H1 (cell line): Measurements from ENCODE around the gene CD59. TPM values are rescaled to one million over a fixed set of nuclear protein-coding genes. Genes with fewer than 3 reads are reported as not detected.

Source experiments
- SRF ChIP-seq: IDR thresholded peaks from 2 replicates; pipeline ENCODE4 v1.6.1; 2011; ENCODE audit warnings: mild to moderate bottlenecking, low read depth, low read length, moderate library complexity
- TBP ChIP-seq: IDR thresholded peaks from 2 replicates; pipeline ENCODE4 v1.6.1; 2011; ENCODE audit warnings: low read depth, low read length, improper control_type of control experiment
- polyA plus RNA-seq, 7 experiments: library from polyadenylated mRNA; depleted of rRNA in 3 of 7; stranded (reverse) in 5 of 7; unstranded in 2 of 7; fragments of >200 nt in 5 of 7; fragments of 200-250 nt in 2 of 7; gene quantifications; 1 replicate in 5 of 7; 2 replicates in 1 of 7; 4 replicates in 1 of 7; pipeline versions ENCODE4 v1.2.1 to v1.2.3, GENCODE V29; 2011 to 2013; ENCODE audit warnings: missing spikeins in 2 of 7, mixed read lengths in 2 of 7
- total RNA-seq: library from RNA; stranded (reverse); fragmentation: NEBNext Ultra II Directional; extraction: Animal tissue kit (Norgen Biotek cat#: 25700); gene quantifications from 2 replicates; pipeline ENCODE4 v1.2.1, GENCODE V29; 2021
- TF ChIP-seq, protein P1 (sequence below): fragments of 300-600 bp; sonication (generic); IDR thresholded peaks from 2 replicates; pipeline ENCODE4 v1.7.1; 2012; ENCODE audit warnings: low read length, moderate library complexity, mild to moderate bottlenecking, inconsistent platforms; ENCODE audit not compliant: insufficient replicate concordance

Gene CD59
- total and polyA plus RNA-seq, 2 of the 8 experiments (the other 6 are each of a cell fraction or from before 2014, with no cell fraction given) = 63.1 to 90.3 TPM

DNA sequence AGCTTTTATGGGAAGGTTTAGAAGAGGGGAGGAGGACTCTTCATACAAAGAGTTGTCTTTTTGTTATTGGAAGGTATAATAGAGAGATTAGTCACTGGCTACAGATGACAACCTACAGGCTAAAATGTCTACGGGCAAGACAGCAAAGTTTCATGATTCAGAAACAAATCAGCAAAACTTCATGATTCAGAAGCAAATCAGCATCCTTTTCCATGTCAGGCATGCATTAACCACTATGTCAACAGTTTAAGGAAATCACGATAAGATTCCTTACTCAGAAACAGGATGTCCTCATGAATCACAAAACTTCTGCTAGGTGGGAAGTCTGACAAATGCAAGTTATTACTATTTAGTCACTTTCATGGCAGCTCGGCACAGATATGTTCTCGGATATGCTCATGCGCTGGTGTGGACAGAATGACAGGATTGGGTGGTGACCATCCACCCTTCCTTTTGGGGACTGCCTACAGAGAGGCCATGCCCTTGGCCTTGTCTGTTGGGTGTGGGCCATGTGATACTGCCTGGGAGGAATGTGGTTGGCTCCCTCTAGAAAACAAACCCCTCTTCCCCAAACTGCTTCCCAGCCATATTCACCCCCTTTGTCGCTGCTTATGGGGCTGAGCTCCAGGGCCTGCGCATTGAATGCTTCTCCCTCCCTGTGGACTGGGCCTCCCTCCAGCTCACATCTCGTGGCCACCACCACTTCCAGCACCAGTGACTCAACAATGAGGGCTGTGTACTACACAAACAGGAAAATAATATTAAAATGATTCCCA is 45.7 kb downstream of the CD59 start (continued):
- TF ChIP-seq SRF (no peak), TBP (no peak)
- TF ChIP-seq, protein P1, sequence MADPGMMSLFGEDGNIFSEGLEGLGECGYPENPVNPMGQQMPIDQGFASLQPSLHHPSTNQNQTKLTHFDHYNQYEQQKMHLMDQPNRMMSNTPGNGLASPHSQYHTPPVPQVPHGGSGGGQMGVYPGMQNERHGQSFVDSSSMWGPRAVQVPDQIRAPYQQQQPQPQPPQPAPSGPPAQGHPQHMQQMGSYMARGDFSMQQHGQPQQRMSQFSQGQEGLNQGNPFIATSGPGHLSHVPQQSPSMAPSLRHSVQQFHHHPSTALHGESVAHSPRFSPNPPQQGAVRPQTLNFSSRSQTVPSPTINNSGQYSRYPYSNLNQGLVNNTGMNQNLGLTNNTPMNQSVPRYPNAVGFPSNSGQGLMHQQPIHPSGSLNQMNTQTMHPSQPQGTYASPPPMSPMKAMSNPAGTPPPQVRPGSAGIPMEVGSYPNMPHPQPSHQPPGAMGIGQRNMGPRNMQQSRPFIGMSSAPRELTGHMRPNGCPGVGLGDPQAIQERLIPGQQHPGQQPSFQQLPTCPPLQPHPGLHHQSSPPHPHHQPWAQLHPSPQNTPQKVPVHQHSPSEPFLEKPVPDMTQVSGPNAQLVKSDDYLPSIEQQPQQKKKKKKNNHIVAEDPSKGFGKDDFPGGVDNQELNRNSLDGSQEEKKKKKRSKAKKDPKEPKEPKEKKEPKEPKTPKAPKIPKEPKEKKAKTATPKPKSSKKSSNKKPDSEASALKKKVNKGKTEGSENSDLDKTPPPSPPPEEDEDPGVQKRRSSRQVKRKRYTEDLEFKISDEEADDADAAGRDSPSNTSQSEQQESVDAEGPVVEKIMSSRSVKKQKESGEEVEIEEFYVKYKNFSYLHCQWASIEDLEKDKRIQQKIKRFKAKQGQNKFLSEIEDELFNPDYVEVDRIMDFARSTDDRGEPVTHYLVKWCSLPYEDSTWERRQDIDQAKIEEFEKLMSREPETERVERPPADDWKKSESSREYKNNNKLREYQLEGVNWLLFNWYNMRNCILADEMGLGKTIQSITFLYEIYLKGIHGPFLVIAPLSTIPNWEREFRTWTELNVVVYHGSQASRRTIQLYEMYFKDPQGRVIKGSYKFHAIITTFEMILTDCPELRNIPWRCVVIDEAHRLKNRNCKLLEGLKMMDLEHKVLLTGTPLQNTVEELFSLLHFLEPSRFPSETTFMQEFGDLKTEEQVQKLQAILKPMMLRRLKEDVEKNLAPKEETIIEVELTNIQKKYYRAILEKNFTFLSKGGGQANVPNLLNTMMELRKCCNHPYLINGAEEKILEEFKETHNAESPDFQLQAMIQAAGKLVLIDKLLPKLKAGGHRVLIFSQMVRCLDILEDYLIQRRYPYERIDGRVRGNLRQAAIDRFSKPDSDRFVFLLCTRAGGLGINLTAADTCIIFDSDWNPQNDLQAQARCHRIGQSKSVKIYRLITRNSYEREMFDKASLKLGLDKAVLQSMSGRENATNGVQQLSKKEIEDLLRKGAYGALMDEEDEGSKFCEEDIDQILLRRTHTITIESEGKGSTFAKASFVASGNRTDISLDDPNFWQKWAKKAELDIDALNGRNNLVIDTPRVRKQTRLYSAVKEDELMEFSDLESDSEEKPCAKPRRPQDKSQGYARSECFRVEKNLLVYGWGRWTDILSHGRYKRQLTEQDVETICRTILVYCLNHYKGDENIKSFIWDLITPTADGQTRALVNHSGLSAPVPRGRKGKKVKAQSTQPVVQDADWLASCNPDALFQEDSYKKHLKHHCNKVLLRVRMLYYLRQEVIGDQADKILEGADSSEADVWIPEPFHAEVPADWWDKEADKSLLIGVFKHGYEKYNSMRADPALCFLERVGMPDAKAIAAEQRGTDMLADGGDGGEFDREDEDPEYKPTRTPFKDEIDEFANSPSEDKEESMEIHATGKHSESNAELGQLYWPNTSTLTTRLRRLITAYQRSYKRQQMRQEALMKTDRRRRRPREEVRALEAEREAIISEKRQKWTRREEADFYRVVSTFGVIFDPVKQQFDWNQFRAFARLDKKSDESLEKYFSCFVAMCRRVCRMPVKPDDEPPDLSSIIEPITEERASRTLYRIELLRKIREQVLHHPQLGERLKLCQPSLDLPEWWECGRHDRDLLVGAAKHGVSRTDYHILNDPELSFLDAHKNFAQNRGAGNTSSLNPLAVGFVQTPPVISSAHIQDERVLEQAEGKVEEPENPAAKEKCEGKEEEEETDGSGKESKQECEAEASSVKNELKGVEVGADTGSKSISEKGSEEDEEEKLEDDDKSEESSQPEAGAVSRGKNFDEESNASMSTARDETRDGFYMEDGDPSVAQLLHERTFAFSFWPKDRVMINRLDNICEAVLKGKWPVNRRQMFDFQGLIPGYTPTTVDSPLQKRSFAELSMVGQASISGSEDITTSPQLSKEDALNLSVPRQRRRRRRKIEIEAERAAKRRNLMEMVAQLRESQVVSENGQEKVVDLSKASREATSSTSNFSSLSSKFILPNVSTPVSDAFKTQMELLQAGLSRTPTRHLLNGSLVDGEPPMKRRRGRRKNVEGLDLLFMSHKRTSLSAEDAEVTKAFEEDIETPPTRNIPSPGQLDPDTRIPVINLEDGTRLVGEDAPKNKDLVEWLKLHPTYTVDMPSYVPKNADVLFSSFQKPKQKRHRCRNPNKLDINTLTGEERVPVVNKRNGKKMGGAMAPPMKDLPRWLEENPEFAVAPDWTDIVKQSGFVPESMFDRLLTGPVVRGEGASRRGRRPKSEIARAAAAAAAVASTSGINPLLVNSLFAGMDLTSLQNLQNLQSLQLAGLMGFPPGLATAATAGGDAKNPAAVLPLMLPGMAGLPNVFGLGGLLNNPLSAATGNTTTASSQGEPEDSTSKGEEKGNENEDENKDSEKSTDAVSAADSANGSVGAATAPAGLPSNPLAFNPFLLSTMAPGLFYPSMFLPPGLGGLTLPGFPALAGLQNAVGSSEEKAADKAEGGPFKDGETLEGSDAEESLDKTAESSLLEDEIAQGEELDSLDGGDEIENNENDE = no peak
